ENCODE measurements around the gene VPS54. TPM values are rescaled to one million over a fixed set of nuclear protein-coding genes. Genes with fewer than 3 reads are reported as not detected.

The VPS54 gene
- total RNA-seq, 1 experiment from 2014 or later, result 20.7 TPM

GRCh38 chr2:63878486-63878885, 140.7 kb downstream of the VPS54 start:
- intact Hi-C loops (cut with micrococcal nuclease; ENCODE audit: unreplicated experiment), result no loop called here
- peaks cover 16% of the 10 kb centered on the region; the same call in 1 of the 2 replicates for H3K36me3 ChIP-seq (ENCODE audit: low read depth)
- ChIA-PET CTCF (interaction anchor here (0.7 kb wide), 1 partner anchor 138 kb away, joined by 3 read pairs; no protein-coding TSS in a partner anchor), POLR2A (ENCODE audit: unreplicated experiment) (no interaction called here)
- H3K79me2 ChIP-seq (ENCODE audit: low read depth), result no peaks in the 10 kb centered on the region; the same call in 1 of the 2 replicates
- H4K20me1 ChIP-seq (ENCODE audit: insufficient read depth), result no peaks in the 10 kb centered on the region; the same call in 1 of the 2 replicates
- no peaks in the 10 kb centered on the region for H3F3A ChIP-seq (ENCODE audit: insufficient read depth, low read depth)
- H3K4me3 ChIP-seq, result no peak overlapping the region
- H3K27ac ChIP-seq, result no peak overlapping the region
- BruUV-seq (replicated peaks), result no TSS peak
- no peaks in the 10 kb centered on the region for H3K27me3 ChIP-seq (ENCODE audit: insufficient read depth, low read depth)
- no peaks in the 10 kb centered on the region for H3K4me1 ChIP-seq (replicated peaks; ENCODE audit: insufficient read depth)
- H3K4me2 ChIP-seq, result no peak overlapping the region
- TF ChIP-seq EZH2 (IDR thresholded peaks at IDR 0.05; ENCODE audit: low read depth) (no peak), CTCF (conservative IDR thresholded peaks at IDR 0.05) (no peak)
- H2AFZ ChIP-seq, result no peak overlapping the region
- H3K9me2 ChIP-seq (ENCODE audit: insufficient read depth), result no peaks in the 10 kb centered on the region
- no peak for DNase-seq
- H3K9me3 ChIP-seq (ENCODE audit: insufficient read depth, low read depth), result peaks cover 6% of the 10 kb centered on the region; the same call in 1 of the 2 replicates

- no peaks in the 10 kb centered on the region for H3K4me1 ChIP-seq (replicated peaks; ENCODE audit: insufficient read depth)
- no TSS peak for BruUV-seq (replicated peaks)
- intact Hi-C loops (cut with micrococcal nuclease; ENCODE audit: unreplicated experiment), result no loop called here
- H3K36me3 ChIP-seq (ENCODE audit: low read depth), result peaks cover 22% of the 10 kb centered on the region; the same call in 1 of the 2 replicates
- no peak for DNase-seq
- H3K27ac ChIP-seq, result no peak overlapping the region
- no peak overlapping the region for H2AFZ ChIP-seq
- peaks cover 9% of the 10 kb centered on the region; the same call in 1 of the 2 replicates for H3K79me2 ChIP-seq (ENCODE audit: low read depth)
- H3F3A ChIP-seq (ENCODE audit: insufficient read depth, low read depth), result no peaks in the 10 kb centered on the region
- H3K9me3 ChIP-seq (ENCODE audit: insufficient read depth, low read depth), result peaks cover 6% of the 10 kb centered on the region; the same call in 1 of the 2 replicates
- POLR2A ChIA-PET (ENCODE audit: unreplicated experiment), result no interaction called here
- no peak overlapping the region for H3K4me3 ChIP-seq
- CTCF ChIA-PET, result no interaction called here
- no peaks in the 10 kb centered on the region; the same call in 1 of the 2 replicates for H4K20me1 ChIP-seq (ENCODE audit: insufficient read depth)
- no peaks in the 10 kb centered on the region for H3K9me2 ChIP-seq (ENCODE audit: insufficient read depth)
- H3K27me3 ChIP-seq (ENCODE audit: insufficient read depth, low read depth), result no peaks in the 10 kb centered on the region
- TF ChIP-seq CTCF (conservative IDR thresholded peaks at IDR 0.05) (no peak), EZH2 (IDR thresholded peaks at IDR 0.05; ENCODE audit: low read depth) (no peak)
- no peak overlapping the region for H3K4me2 ChIP-seq
Observed at GRCh38 chr2:63876311-63876710, 142.9 kb downstream of the VPS54 start.

GRCh38 chr2:63875559-63876245, 143.5 kb downstream of the VPS54 start:
- Histone ChIP-seq H3K27ac (no peak overlapping the region), H3K9me2 (ENCODE audit: insufficient read depth) (no peaks in the 10 kb centered on the region), H3K4me3 (no peak overlapping the region), H3K36me3 (ENCODE audit: low read depth) (peaks cover 22% of the 10 kb centered on the region; the same call in 1 of the 2 replicates), H3K9me3 (ENCODE audit: insufficient read depth, low read depth) (peaks cover 6% of the 10 kb centered on the region; the same call in 1 of the 2 replicates), H3K27me3 (ENCODE audit: insufficient read depth, low read depth) (no peaks in the 10 kb centered on the region), H3K4me2 (no peak overlapping the region), H2AFZ (no peak overlapping the region), H3K4me1 (replicated peaks; ENCODE audit: insufficient read depth) (peaks cover 4% of the 10 kb centered on the region), H3K79me2 (ENCODE audit: low read depth) (peaks cover 9% of the 10 kb centered on the region; the same call in 1 of the 2 replicates), H3F3A (ENCODE audit: insufficient read depth, low read depth) (peaks cover under 1% of the 10 kb centered on the region; the same call in 1 of the 2 replicates), H4K20me1 (ENCODE audit: insufficient read depth) (no peaks in the 10 kb centered on the region)
- TF ChIP-seq EZH2 (IDR thresholded peaks at IDR 0.05; ENCODE audit: low read depth) (no peak), CTCF (conservative IDR thresholded peaks at IDR 0.05) (no peak)
- CTCF ChIA-PET, result no interaction called here
- intact Hi-C loops (cut with micrococcal nuclease; ENCODE audit: unreplicated experiment), result no loop called here
- no TSS peak for BruUV-seq (replicated peaks)
- no peak for DNase-seq
- POLR2A ChIA-PET (ENCODE audit: unreplicated experiment), result no interaction called here

Data from PC-9 (cell line).